ENCODE measurements around the gene SLC27A2. TPM values are rescaled to one million over a fixed set of nuclear protein-coding genes. Genes with fewer than 3 reads are reported as not detected.

Gene SLC27A2
- total and polyA plus RNA-seq, 4 donors = 80.2 to 504 (median 216) TPM

DNA sequence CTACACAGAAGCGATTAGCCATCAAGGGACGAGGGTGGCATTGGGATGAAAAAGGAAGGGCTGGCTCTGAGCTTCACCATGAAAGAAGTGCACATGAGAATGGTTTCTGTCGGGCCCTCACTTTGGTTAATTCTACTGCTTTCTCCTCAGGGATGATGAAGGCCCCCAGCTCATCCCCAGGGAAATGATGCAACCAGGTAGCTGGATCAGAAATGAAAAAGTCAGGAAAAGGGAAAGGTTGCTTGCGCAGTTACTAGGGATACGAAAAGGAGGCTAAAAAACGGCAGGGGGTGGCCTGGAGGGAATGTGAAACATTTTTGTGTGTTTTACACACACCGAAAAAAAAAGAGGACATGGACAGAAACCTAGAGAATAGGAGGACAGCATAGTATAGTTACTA is 1.4 kb upstream of the SLC27A2 start:
- Histone ChIP-seq H3K9ac (ENCODE audit: low read depth in 1 of 2, low read length in 2 of 2) (no peak overlapping the region), H3K9me3 (ENCODE audit: control insufficient read depth in 4 of 4, low read length in 3 of 4) (no peaks in the 10 kb centered on the region), H3K27ac (ENCODE audit: low read depth in 1 of 2, low read length in 2 of 2) (no peak overlapping the region), H3K27me3 (ENCODE audit: control insufficient read depth in 4 of 4, insufficient read depth in 4 of 4, low read length in 3 of 4) (no peaks in the 10 kb centered on the region), H3K36me3 (ENCODE audit: control insufficient read depth in 4 of 4, insufficient read depth in 3 of 4, low read depth in 1 of 4, low read length in 3 of 4) (no peaks in the 10 kb centered on the region), H3K4me3 (ENCODE audit: low read depth in 1 of 3, low read length in 3 of 3) (no peak overlapping the region), H3K4me1 (ENCODE audit: control insufficient read depth in 4 of 4, insufficient read depth in 4 of 4, low read length in 3 of 4) (peaks cover 0 to 19% (median 6%) of the 10 kb centered on the region in 4 donors)
- no peak for DNase-seq (ENCODE audit: low spot score)
- TF ChIP-seq HNF4A (conservative IDR thresholded peaks at IDR 0.05) = no peak
- TF ChIP-seq FOXA2 (IDR thresholded peaks at IDR 0.05) = no peak
- TF ChIP-seq RAD21 (IDR thresholded peaks at IDR 0.05) = no peak
- no peak for TF ChIP-seq SP1 (IDR thresholded peaks at IDR 0.05)
- no peak for TF ChIP-seq HNF4G (IDR thresholded peaks at IDR 0.05)
- TF ChIP-seq, protein P1, sequence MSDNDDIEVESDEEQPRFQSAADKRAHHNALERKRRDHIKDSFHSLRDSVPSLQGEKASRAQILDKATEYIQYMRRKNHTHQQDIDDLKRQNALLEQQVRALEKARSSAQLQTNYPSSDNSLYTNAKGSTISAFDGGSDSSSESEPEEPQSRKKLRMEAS (IDR thresholded peaks at IDR 0.05) = no peak
- TF ChIP-seq, protein P2, sequence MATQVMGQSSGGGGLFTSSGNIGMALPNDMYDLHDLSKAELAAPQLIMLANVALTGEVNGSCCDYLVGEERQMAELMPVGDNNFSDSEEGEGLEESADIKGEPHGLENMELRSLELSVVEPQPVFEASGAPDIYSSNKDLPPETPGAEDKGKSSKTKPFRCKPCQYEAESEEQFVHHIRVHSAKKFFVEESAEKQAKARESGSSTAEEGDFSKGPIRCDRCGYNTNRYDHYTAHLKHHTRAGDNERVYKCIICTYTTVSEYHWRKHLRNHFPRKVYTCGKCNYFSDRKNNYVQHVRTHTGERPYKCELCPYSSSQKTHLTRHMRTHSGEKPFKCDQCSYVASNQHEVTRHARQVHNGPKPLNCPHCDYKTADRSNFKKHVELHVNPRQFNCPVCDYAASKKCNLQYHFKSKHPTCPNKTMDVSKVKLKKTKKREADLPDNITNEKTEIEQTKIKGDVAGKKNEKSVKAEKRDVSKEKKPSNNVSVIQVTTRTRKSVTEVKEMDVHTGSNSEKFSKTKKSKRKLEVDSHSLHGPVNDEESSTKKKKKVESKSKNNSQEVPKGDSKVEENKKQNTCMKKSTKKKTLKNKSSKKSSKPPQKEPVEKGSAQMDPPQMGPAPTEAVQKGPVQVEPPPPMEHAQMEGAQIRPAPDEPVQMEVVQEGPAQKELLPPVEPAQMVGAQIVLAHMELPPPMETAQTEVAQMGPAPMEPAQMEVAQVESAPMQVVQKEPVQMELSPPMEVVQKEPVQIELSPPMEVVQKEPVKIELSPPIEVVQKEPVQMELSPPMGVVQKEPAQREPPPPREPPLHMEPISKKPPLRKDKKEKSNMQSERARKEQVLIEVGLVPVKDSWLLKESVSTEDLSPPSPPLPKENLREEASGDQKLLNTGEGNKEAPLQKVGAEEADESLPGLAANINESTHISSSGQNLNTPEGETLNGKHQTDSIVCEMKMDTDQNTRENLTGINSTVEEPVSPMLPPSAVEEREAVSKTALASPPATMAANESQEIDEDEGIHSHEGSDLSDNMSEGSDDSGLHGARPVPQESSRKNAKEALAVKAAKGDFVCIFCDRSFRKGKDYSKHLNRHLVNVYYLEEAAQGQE (IDR thresholded peaks at IDR 0.05) = no peak
- TF ChIP-seq TAF1 (conservative IDR thresholded peaks at IDR 0.05) = no peak
- no peak for TF ChIP-seq JUND (IDR thresholded peaks at IDR 0.05)
- TF ChIP-seq EGR1 (IDR thresholded peaks at IDR 0.05; ENCODE audit: low read depth in 2 of 2) = no peak
- TF ChIP-seq YY1 (IDR thresholded peaks at IDR 0.05) = no peak
- no peak for TF ChIP-seq FOXA1 (IDR thresholded peaks at IDR 0.05)
- TF ChIP-seq, protein P3, sequence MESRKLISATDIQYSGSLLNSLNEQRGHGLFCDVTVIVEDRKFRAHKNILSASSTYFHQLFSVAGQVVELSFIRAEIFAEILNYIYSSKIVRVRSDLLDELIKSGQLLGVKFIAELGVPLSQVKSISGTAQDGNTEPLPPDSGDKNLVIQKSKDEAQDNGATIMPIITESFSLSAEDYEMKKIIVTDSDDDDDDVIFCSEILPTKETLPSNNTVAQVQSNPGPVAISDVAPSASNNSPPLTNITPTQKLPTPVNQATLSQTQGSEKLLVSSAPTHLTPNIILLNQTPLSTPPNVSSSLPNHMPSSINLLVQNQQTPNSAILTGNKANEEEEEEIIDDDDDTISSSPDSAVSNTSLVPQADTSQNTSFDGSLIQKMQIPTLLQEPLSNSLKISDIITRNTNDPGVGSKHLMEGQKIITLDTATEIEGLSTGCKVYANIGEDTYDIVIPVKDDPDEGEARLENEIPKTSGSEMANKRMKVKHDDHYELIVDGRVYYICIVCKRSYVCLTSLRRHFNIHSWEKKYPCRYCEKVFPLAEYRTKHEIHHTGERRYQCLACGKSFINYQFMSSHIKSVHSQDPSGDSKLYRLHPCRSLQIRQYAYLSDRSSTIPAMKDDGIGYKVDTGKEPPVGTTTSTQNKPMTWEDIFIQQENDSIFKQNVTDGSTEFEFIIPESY (IDR thresholded peaks at IDR 0.05) = no peak
- no peak for TF ChIP-seq RXRA (IDR thresholded peaks at IDR 0.05)
- TF ChIP-seq, protein P4, sequence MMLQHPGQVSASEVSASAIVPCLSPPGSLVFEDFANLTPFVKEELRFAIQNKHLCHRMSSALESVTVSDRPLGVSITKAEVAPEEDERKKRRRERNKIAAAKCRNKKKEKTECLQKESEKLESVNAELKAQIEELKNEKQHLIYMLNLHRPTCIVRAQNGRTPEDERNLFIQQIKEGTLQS (IDR thresholded peaks at IDR 0.05) = no peak
- no peak for TF ChIP-seq GABPA (IDR thresholded peaks at IDR 0.05 in 1 of 2, conservative IDR thresholded peaks at IDR 0.05 in 1 of 2)
- TF ChIP-seq, protein P5, sequence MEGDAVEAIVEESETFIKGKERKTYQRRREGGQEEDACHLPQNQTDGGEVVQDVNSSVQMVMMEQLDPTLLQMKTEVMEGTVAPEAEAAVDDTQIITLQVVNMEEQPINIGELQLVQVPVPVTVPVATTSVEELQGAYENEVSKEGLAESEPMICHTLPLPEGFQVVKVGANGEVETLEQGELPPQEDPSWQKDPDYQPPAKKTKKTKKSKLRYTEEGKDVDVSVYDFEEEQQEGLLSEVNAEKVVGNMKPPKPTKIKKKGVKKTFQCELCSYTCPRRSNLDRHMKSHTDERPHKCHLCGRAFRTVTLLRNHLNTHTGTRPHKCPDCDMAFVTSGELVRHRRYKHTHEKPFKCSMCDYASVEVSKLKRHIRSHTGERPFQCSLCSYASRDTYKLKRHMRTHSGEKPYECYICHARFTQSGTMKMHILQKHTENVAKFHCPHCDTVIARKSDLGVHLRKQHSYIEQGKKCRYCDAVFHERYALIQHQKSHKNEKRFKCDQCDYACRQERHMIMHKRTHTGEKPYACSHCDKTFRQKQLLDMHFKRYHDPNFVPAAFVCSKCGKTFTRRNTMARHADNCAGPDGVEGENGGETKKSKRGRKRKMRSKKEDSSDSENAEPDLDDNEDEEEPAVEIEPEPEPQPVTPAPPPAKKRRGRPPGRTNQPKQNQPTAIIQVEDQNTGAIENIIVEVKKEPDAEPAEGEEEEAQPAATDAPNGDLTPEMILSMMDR (IDR thresholded peaks at IDR 0.05; ENCODE audit: low read depth, low read length, missing input control) = no peak
- no peak for TF ChIP-seq NR2F2 (IDR thresholded peaks at IDR 0.05)
- 83% methylated on average over 7 of the region's 7 CpGs for WGBS
